ENCODE measurements around the gene PDE4D. TPM values are rescaled to one million over a fixed set of nuclear protein-coding genes. Genes with fewer than 3 reads are reported as not detected.

The PDE4D gene
- total and polyA plus RNA-seq, 3 donors from 2014 or later = 7.8 to 13.9 (median 8.7) TPM

- intact Hi-C loops (cut with DNase I; ENCODE audit: low total_unique reads) = no loop called here
- H3K9me3 ChIP-seq = no peaks in the 10 kb centered on the region
- TF ChIP-seq POLR2A (IDR thresholded peaks at IDR 0.05) = no peak
- no peak for TF ChIP-seq CTCF (IDR thresholded peaks at IDR 0.05)
- H3K36me3 ChIP-seq (ENCODE audit: low read depth, missing control alignments) = no peaks in the 10 kb centered on the region
- peak overlapping the region in 1 of 2 donors; percentile 39 for H3K27ac ChIP-seq
- 0 to 6% methylated on average over 4 to 35 of the region's 35 CpGs for WGBS, 2 donors
- H3K4me3 ChIP-seq = peak overlapping the region; percentile 50 to 75
- DNase-seq = peak; percentile 21
- no peaks in the 10 kb centered on the region for H3K4me1 ChIP-seq
- H3K27me3 ChIP-seq = no peaks in the 10 kb centered on the region
These were observed 854.7 kb downstream of the PDE4D start for GRCh38 chr5:59038798-59039295.

DNA sequence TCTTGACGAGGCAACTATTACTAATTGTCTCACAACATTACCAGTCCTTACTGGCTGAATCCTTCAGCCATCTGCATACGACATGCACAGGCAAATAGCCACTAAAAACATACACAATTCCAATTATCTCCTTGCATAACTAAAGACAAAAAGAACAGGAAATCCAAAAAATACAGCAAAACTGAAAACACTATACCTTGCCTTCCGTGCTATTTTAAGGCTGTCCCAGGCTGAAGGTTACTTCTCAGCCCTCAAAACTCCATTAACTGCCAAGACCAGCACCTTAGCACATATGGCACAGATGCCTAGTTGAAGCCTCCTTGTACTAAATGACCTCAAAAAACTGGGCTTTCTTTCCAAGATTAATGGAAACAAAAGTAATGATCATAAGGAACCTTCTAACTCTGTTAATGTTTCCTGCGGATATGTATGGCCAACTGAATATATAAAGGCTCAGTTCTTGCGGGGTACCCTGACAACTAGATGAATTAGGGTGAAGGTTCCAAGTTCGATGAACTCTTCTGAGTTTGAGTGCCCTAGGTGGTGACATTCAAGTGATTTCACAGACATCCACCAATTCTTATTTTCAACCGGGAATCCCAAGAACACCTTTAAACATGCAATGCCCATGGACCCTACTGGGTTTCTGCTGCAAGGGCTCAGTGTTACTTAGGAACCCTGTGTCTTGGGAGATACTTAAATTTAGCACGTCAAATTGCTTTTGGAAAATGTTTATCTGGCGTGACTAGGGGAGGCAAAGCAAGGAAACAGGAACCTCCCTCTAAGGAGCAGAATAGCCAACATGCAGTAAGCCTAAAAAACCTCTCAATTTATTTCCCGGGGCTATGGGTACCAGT is 855.4 kb downstream of the PDE4D start:
- Histone ChIP-seq H3K9me3 (no peaks in the 10 kb centered on the region), H3K27me3 (no peaks in the 10 kb centered on the region), H3K4me1 (no peaks in the 10 kb centered on the region), H3K27ac (no peak overlapping the region), H3K36me3 (ENCODE audit: low read depth, missing control alignments) (no peaks in the 10 kb centered on the region), H3K4me3 (peak overlapping the region; percentile 50 to 75)
- no peak for TF ChIP-seq CTCF (IDR thresholded peaks at IDR 0.05)
- TF ChIP-seq POLR2A (IDR thresholded peaks at IDR 0.05) = no peak
- 40 to 41% methylated on average over 10 of the region's 10 CpGs for WGBS, 2 donors
- DNase-seq = no peak
- intact Hi-C loops (cut with DNase I; ENCODE audit: low total_unique reads) = no loop called here

DNA sequence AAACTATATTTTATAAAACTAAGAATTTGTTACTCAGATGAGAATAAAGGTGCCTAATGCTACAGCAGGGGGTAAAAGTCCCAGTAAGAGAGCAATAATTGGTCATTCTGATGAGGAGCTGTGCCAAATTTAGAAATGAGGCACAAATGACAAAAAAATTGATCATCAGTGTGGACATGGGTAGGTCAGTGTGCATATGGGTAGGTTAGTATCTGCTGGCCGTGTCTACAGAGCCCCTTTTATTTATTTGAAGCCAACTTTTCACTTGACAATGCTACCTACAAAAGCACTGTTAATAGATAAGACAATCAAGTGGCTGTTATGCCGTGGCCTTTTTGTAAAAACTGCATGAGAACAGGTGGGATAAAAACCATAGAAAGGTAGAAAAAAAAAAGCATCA is 856.1 kb downstream of the PDE4D start:
- H3K4me3 ChIP-seq = no peak overlapping the region

GRCh38 chr5:59037041-59037440 is 856.5 kb downstream of the PDE4D start:
- Histone ChIP-seq H3K9me3 (no peaks in the 10 kb centered on the region), H3K4me1 (no peaks in the 10 kb centered on the region), H3K4me3 (no peak overlapping the region), H3K27me3 (no peaks in the 10 kb centered on the region), H3K27ac (no peak overlapping the region), H3K36me3 (ENCODE audit: low read depth, missing control alignments) (no peaks in the 10 kb centered on the region)
- DNase-seq = no peak
- intact Hi-C loops (cut with DNase I; ENCODE audit: low total_unique reads) = no loop called here
- 81 to 84% methylated on average over 2 of the region's 2 CpGs for whole genome bisulfite sequencing, 2 donors
- TF ChIP-seq CTCF (IDR thresholded peaks at IDR 0.05) = no peak
- no peak for TF ChIP-seq POLR2A (IDR thresholded peaks at IDR 0.05)

More for the DNA sequence above, 856.1 kb downstream of the PDE4D start:
- Histone ChIP-seq H3K9me3 (no peaks in the 10 kb centered on the region), H3K4me1 (no peaks in the 10 kb centered on the region), H3K27me3 (no peaks in the 10 kb centered on the region), H3K36me3 (ENCODE audit: low read depth, missing control alignments) (no peaks in the 10 kb centered on the region), H3K27ac (no peak overlapping the region)
- 67 to 80% methylated on average over 2 of the region's 2 CpGs for WGBS, 2 donors
- intact Hi-C loops (cut with DNase I; ENCODE audit: low total_unique reads) = no loop called here
- no peak for DNase-seq
- TF ChIP-seq POLR2A (IDR thresholded peaks at IDR 0.05) = no peak
- no peak for TF ChIP-seq CTCF (IDR thresholded peaks at IDR 0.05)
